Activated CD4-positive, alpha-beta T cell treated with anti-CD3 and anti-CD28 coated beads, Interleukin-2, amount 50 U/mL, for 24 hours (primary cell): ENCODE measurements around the gene SPG7.
"Not testable (repeated sequence)": the region's sequence is repeated elsewhere in the genome, so short reads cannot be mapped to it uniquely, and the experiment has no call there.

Experiments used
- DNase-seq, 2 donors: peaks; one replicate each; pipeline ENCODE4 v3.0.0-alpha.2; 2020; ENCODE audit warnings: low read depth in 1 of 2, low spot score in 1 of 2

SPG7 gene

GRCh38 chr16:89561884-89562599 lies 53.8 kb downstream of the SPG7 start:
- no peak for DNase-seq

- no peak for DNase-seq
Observed at GRCh38 chr16:89562939-89563338, 54.7 kb downstream of the SPG7 start.

GRCh38 chr16:89563639-89564392 lies 55.6 kb downstream of the SPG7 start:
- DNase-seq = peak in 1 of 2 donors; percentile 16

GRCh38 chr16:89564476-89565255 lies 56.5 kb downstream of the SPG7 start:
- DNase-seq = peak; percentile 21 to 30

GRCh38 chr16:89565256-89565505 lies 57.0 kb downstream of the SPG7 start:
- DNase-seq = no peak

GRCh38 chr16:89565506-89566372 lies 57.5 kb downstream of the SPG7 start:
- peak; percentile 39 to 40 for DNase-seq

GRCh38 chr16:89567656-89568594 lies 59.7 kb downstream of the SPG7 start:
- DNase-seq = no peak

- no peak for DNase-seq
Observed at GRCh38 chr16:89569506-89570341, 61.5 kb downstream of the SPG7 start.

- no peak for DNase-seq
Observed at GRCh38 chr16:89570342-89570923, 62.2 kb downstream of the SPG7 start.

- not testable (repeated sequence) for DNase-seq
Observed at GRCh38 chr16:89570983-89571598, 62.9 kb downstream of the SPG7 start.

GRCh38 chr16:89571636-89572035 lies 63.4 kb downstream of the SPG7 start:
- no peak for DNase-seq

GRCh38 chr16:89572073-89572484 lies 63.9 kb downstream of the SPG7 start:
- no peak for DNase-seq

- DNase-seq = no peak
Observed at GRCh38 chr16:89572485-89573205, 64.4 kb downstream of the SPG7 start.

GRCh38 chr16:89573826-89574680 lies 65.8 kb downstream of the SPG7 start:
- no peak for DNase-seq

GRCh38 chr16:89574681-89575246 lies 66.6 kb downstream of the SPG7 start:
- DNase-seq = peak in 1 of 2 donors; percentile 40
